ENCODE results near the gene LONP2. TPM values are rescaled to one million over a fixed set of nuclear protein-coding genes. Genes with fewer than 3 reads are reported as not detected.

LONP2 gene
- total and polyA plus RNA-seq, 9 of the 15 experiments (the other 6 are each of a cell fraction or from before 2014, with no cell fraction given), result 8.1 to 41.2 (median 25.6) TPM

- TF ChIP-seq SFPQ (IDR thresholded peaks at IDR 0.05; ENCODE audit: low read depth, low read length), result no peak
- no peak for TF ChIP-seq ZBTB8A (IDR thresholded peaks at IDR 0.05; ENCODE audit: partially characterized antibody)
- no peak for TF ChIP-seq ARID4B (CRISPR knock-in tag; IDR thresholded peaks at IDR 0.05)
- TF ChIP-seq SNRNP70 (optimal IDR thresholded peaks at IDR 0.05; ENCODE audit: low read depth, low read length), result no peak
- no peak for TF ChIP-seq SREBF1 (IDR thresholded peaks at IDR 0.05; ENCODE audit: borderline replicate concordance, low read depth, low read length)
- TF ChIP-seq CSDE1 (IDR thresholded peaks at IDR 0.05), result no peak
- peak; percentile 91 for TF ChIP-seq ZNF592 (IDR thresholded peaks at IDR 0.05)
- TF ChIP-seq ARID3A (IDR thresholded peaks at IDR 0.05; ENCODE audit: borderline replicate concordance, low read depth, low read length), result no peak
- peak; percentile 70; the same call in 1 of the 2 replicates for TF ChIP-seq ZKSCAN8 (CRISPR knock-in tag; IDR thresholded peaks at IDR 0.05)
- TF ChIP-seq ZNF518B (CRISPR knock-in tag; IDR thresholded peaks at IDR 0.05), result no peak
- no peak for TF ChIP-seq LCOR (CRISPR knock-in tag; IDR thresholded peaks at IDR 0.05)
Observed at GRCh38 chr16:48300391-48300856, 56.3 kb downstream of the LONP2 start (continued).
